K562 (cell line): ENCODE results near the gene ERC2. TPM values are rescaled to one million over a fixed set of nuclear protein-coding genes. Genes with fewer than 3 reads are reported as not detected.

Source experiments
- ATAC-seq: fragments of 200-7000 bp; cut with Tn5 transposase; 3 replicates; pipeline ENCODE4 v1.9.1; 2020; ENCODE audit warnings: moderate library complexity
- BruUV-seq: library from RNA; stranded (reverse); fragments of 400-500 nt; replicated peaks from 2 replicates; lab custom pipeline; 2021; lab: Mats Ljungman, UMichigan
- CTCF ChIA-PET: fragments of 300-600 bp; formaldehyde crosslinking; extraction: SDS; loops from one replicate; lab custom pipeline; 2021; ENCODE audit warnings: low intra/inter-chr PET ratio; lab: Yijun Ruan, JAX
- POLR2A ChIA-PET: fragments of 300-600, 350-650 bp; sonication (Branson Sonifier 250); formaldehyde crosslinking; extraction: SDS; loops from one replicate; lab custom pipeline; 2021; ENCODE audit warnings: antibody characterized with exemption, inconsistent platforms; lab: Yijun Ruan, JAX
- DNase-seq, 4 experiments: peaks; one replicate each; pipeline versions ENCODE4 v3.0.0 to v3.0.0-alpha.2; 2011 to 2018; ENCODE audit warnings: low spot score in 3 of 4, mixed read lengths in 3 of 4; ENCODE audit errors: extremely low read depth in 1 of 4
- FAIRE-seq: peaks from 2 replicates; lab custom pipeline; 2011; peaks lifted over from hg19 to GRCh38; lab: Jason Lieb, UNC
- H2AFZ ChIP-seq: 2 replicates; pipeline ENCODE4 v1.6.0; 2011; ENCODE audit warnings: low read depth, low read length, control low read depth, inconsistent platforms
- H3K27ac ChIP-seq: fragments of 200-600 bp; 3 replicates; pipeline ENCODE4 v1.8.0; 2011; ENCODE audit warnings: low read depth, mild to moderate bottlenecking, control low read depth, inconsistent platforms, low read length, moderate library complexity, mixed read lengths; ENCODE audit errors: extremely low read depth
- H3K27me3 ChIP-seq, 2 experiments: fragments of 300-600 bp in 1 of 2; 2 replicates in 1 of 2; 3 replicates in 1 of 2; pipeline versions ENCODE4 v1.6.0 to v1.8.0; 2011; ENCODE audit warnings: inconsistent platforms in 2 of 2, low read length in 2 of 2, mild to moderate bottlenecking in 1 of 2, mixed read lengths in 1 of 2, moderate library complexity in 1 of 2; ENCODE audit not compliant: control insufficient read depth in 2 of 2, insufficient read depth in 2 of 2
- H3K36me3 ChIP-seq: fragments of 300-600 bp; 3 replicates; pipeline ENCODE4 v1.8.0; 2011; ENCODE audit warnings: mild to moderate bottlenecking, low read length, inconsistent platforms; ENCODE audit not compliant: control insufficient read depth, insufficient read depth
- H3K4me1 ChIP-seq, 2 experiments: fragments of 200-600 bp in 1 of 2; replicated peaks in 1 of 2; 2 replicates in 1 of 2; 3 replicates in 1 of 2; pipeline versions ENCODE4 v1.5.1 to v1.8.0; 2011; ENCODE audit warnings: inconsistent platforms in 2 of 2, low read length in 2 of 2, mild to moderate bottlenecking in 1 of 2, mixed read lengths in 1 of 2, moderate library complexity in 1 of 2; ENCODE audit not compliant: control insufficient read depth in 2 of 2, insufficient read depth in 2 of 2
- H3K4me2 ChIP-seq: 2 replicates; pipeline ENCODE4 v1.6.1; 2011; ENCODE audit warnings: low read length, control low read depth, inconsistent platforms, mixed read lengths; ENCODE audit not compliant: insufficient read depth
- H3K4me3 ChIP-seq: fragments of 200-600 bp; sonication (generic), shearing (Covaris generic); 2 replicates; pipeline ENCODE4 v1.5.1; 2016; ENCODE audit warnings: control low read depth, inconsistent platforms
- H3K79me2 ChIP-seq: fragments of 200-600 bp; 3 replicates; pipeline ENCODE4 v1.8.0; 2011; ENCODE audit warnings: low read length, inconsistent platforms; ENCODE audit not compliant: control insufficient read depth, insufficient read depth
- H3K9ac ChIP-seq, 2 experiments: 2 replicates each; pipeline versions ENCODE4 v1.6.0 to v1.6.1; 2011; ENCODE audit warnings: low read depth in 2 of 2, low read length in 2 of 2, control low read depth in 1 of 2, inconsistent platforms in 1 of 2, mild to moderate bottlenecking in 1 of 2, mixed read lengths in 1 of 2; ENCODE audit not compliant: insufficient read depth in 1 of 2
- H3K9me1 ChIP-seq: one replicate; pipeline ENCODE4 v1.6.0; 2011; ENCODE audit warnings: inconsistent platforms, mild to moderate bottlenecking, low read length, moderate library complexity; ENCODE audit not compliant: control insufficient read depth, insufficient read depth
- H3K9me3 ChIP-seq: replicated peaks from 2 replicates; pipeline ENCODE4 v1.5.1; 2011; ENCODE audit warnings: low read depth, low read length, inconsistent platforms; ENCODE audit not compliant: control insufficient read depth, insufficient read depth
- H4K20me1 ChIP-seq: replicated peaks from 2 replicates; pipeline ENCODE4 v1.6.1; 2011; ENCODE audit warnings: low read length, inconsistent platforms, mixed read lengths; ENCODE audit not compliant: control insufficient read depth, insufficient read depth
- C11orf30 ChIP-seq: fragments of 450-650 bp; IDR thresholded peaks from 2 replicates; pipeline ENCODE4 v1.6.1; 2016; ENCODE audit warnings: low read depth, mild to moderate bottlenecking
- CGGBP1 ChIP-seq: fragments of 250-450 bp; sonication (Bioruptor Pico); IDR thresholded peaks from 2 replicates; pipeline ENCODE4 v1.9.0; 2021; ENCODE audit warnings: mild to moderate bottlenecking
- CTCF ChIP-seq, 3 experiments: IDR thresholded peaks in 2 of 3; conservative IDR thresholded peaks in 1 of 3; 2 replicates each; pipeline ENCODE4 v1.5.1; 2011 to 2012; ENCODE audit warnings: low read length in 3 of 3, mild to moderate bottlenecking in 3 of 3, control low read depth in 2 of 3, improper control_type of control experiment in 1 of 3, inconsistent platforms in 1 of 3, low read depth in 1 of 3, mixed read lengths in 1 of 3, moderate library complexity in 1 of 3; ENCODE audit not compliant: insufficient read depth in 2 of 3
- HMG20B ChIP-seq: fragments of 250-450 bp; sonication (Bioruptor Pico); IDR thresholded peaks from 2 replicates; pipeline ENCODE4 v1.5.0; 2021; ENCODE audit warnings: mild to moderate bottlenecking
- HMGN3 ChIP-seq: IDR thresholded peaks from 2 replicates; pipeline ENCODE4 v1.6.1; 2011; ENCODE audit warnings: borderline replicate concordance, low read depth, mild to moderate bottlenecking, mixed read lengths, low read length; ENCODE audit not compliant: insufficient read length; ENCODE audit errors: extremely low read depth
- NCOA4 ChIP-seq: fragments of 450-650 bp; IDR thresholded peaks from 2 replicates; pipeline ENCODE4 v1.6.1; 2018; ENCODE audit warnings: mild to moderate bottlenecking; ENCODE audit not compliant: partially characterized antibody
- NFIX ChIP-seq: fragments of 250-450 bp; sonication (Bioruptor Pico); IDR thresholded peaks from 2 replicates; pipeline ENCODE4 v1.4.0; 2020; ENCODE audit warnings: low read depth, mild to moderate bottlenecking, moderate library complexity
- U2AF1 ChIP-seq: fragments of 200-400 bp; formaldehyde crosslinking; optimal IDR thresholded peaks from 2 replicates; pipeline ENCODE3; 2017; ENCODE audit warnings: mild to moderate bottlenecking, low read depth, low read length, moderate library complexity
- ZBED1 ChIP-seq: IDR thresholded peaks from 2 replicates; pipeline ENCODE4 v1.6.1; 2014
- WGBS: fragments of 100-300 bp; shearing (Covaris generic); methylation state at CpG from one replicate; pipeline ENCODE4 v1.1.6; 2016; ENCODE audit warnings: low coverage, mixed read lengths; ENCODE audit not compliant: insufficient coverage; ENCODE audit errors: missing lambda C conversion rate; 5-methylcytosine and 5-hydroxymethylcytosine counted together
- in situ Hi-C: fragments of 300-500 bp; cut with MboI; formaldehyde crosslinking; loops from 4 replicates; pipeline ENCODE4 v1.15.0; 2018; ENCODE audit warnings: inconsistent platforms, mixed read lengths
- intact Hi-C: fragments of 100-400 bp; cut with micrococcal nuclease; formaldehyde crosslinking; loops from 2 replicates; pipeline ENCODE4 v1.14.2; 2022
- polyA plus RNA-seq, 8 experiments: library from polyadenylated mRNA; depleted of rRNA in 4 of 8; stranded (reverse) in 5 of 8; unstranded in 3 of 8; fragments of >200 nt; fragmentation: Nextera tagmentation in 2 of 8; fragmentation: Illumina TruSeq in 1 of 8; extraction: Ambion mirVana in 2 of 8; extraction: Trizol in 1 of 8; gene quantifications; 2 replicates each; pipeline versions ENCODE4 v1.2.1 to v1.2.3, GENCODE V29; 2011 to 2014; ENCODE audit warnings: inconsistent platforms in 1 of 8, missing spikeins in 1 of 8
- total RNA-seq, 7 experiments: library from RNA; depleted of rRNA in 6 of 7; stranded (reverse); fragments of >200 nt in 6 of 7; fragmentation: Illumina TruSeq in 2 of 7; extraction: Trizol in 2 of 7; gene quantifications; 2 replicates each; pipeline versions ENCODE4 v1.2.1 to v1.2.3, GENCODE V29; 2011 to 2021; ENCODE audit warnings: low replicate concordance in 1 of 7

Gene ERC2
- total and polyA plus RNA-seq, 9 of the 15 experiments (the other 6 are each of a cell fraction or from before 2014, with no cell fraction given): 0.04 to 0.18 (median 0.07) TPM; not detected in 2

GRCh38 chr3:55723653-55724406, 744.4 kb downstream of the ERC2 start (continued):
- TF ChIP-seq HMGN3: no peak
- TF ChIP-seq U2AF1: no peak
- TF ChIP-seq NCOA4: no peak

- H3K9ac ChIP-seq: no peak overlapping the region
- no peaks in the 10 kb centered on the region for H4K20me1 ChIP-seq
- no peak for FAIRE-seq
- H3K4me2 ChIP-seq: no peak overlapping the region
- peak in 1 of 3 experiments; percentile 29; a peak in 2 of 6 replicates for TF ChIP-seq CTCF (IDR thresholded peaks at IDR 0.05 in 2 of 3, conservative IDR thresholded peaks at IDR 0.05 in 1 of 3; ENCODE audit: insufficient read depth in 2 of 3, low read depth in 1 of 3, low read length in 3 of 3)
- TF ChIP-seq C11orf30: no peak
- TF ChIP-seq ZBED1: no peak
- TF ChIP-seq CGGBP1 (CRISPR knock-in tag): no peak
- TF ChIP-seq NFIX (CRISPR knock-in tag): no peak
- TF ChIP-seq HMG20B (CRISPR knock-in tag): no peak
- WGBS: 0% methylated on average over 5 of the region's 5 CpGs
- H3K9me3 ChIP-seq: no peaks in the 10 kb centered on the region
- H3K9me1 ChIP-seq: no peaks in the 10 kb centered on the region
- no peaks in the 10 kb centered on the region for H3K36me3 ChIP-seq
- H3K4me1 ChIP-seq: no peaks in the 10 kb centered on the region
- no peak overlapping the region for H3K27ac ChIP-seq
- no peak overlapping the region for H2AFZ ChIP-seq
- ATAC-seq: no peak
- in situ Hi-C loops (no loop called here), intact Hi-C loops (no loop called here)
- peak; percentile 2 to 8 (median 7) for DNase-seq
- BruUV-seq: no TSS peak
- no peak overlapping the region for H3K4me3 ChIP-seq
- H3K27me3 ChIP-seq: no peaks in the 10 kb centered on the region
- no peaks in the 10 kb centered on the region for H3K79me2 ChIP-seq
- CTCF ChIA-PET: no interaction called here
- POLR2A ChIA-PET: no interaction called here
Measured at GRCh38 chr3:55721716-55722484, 746.4 kb downstream of the ERC2 start.
